Cortex of kidney (tissue), 1 donor: Measurements from ENCODE around the gene DPH7.
"Not testable (repeated sequence)": the region's sequence is repeated elsewhere in the genome, so short reads cannot be mapped to it uniquely, and the experiment has no call there.

ENCODE experiments used
- DNase-seq: peaks from one replicate; lab custom pipeline; 2025; lab: John Stamatoyannopoulos, UW

The DPH7 gene

GRCh38 chr9:137518661-137519459 is 59.9 kb downstream of the DPH7 start:
- DNase-seq: not testable (repeated sequence)

- no peak for DNase-seq
Observed at GRCh38 chr9:137516144-137516917, 62.4 kb downstream of the DPH7 start.

- no peak for DNase-seq
Observed at GRCh38 chr9:137515338-137515724, 63.4 kb downstream of the DPH7 start.

GRCh38 chr9:137514691-137515337 is 63.9 kb downstream of the DPH7 start:
- DNase-seq: no peak

DNA sequence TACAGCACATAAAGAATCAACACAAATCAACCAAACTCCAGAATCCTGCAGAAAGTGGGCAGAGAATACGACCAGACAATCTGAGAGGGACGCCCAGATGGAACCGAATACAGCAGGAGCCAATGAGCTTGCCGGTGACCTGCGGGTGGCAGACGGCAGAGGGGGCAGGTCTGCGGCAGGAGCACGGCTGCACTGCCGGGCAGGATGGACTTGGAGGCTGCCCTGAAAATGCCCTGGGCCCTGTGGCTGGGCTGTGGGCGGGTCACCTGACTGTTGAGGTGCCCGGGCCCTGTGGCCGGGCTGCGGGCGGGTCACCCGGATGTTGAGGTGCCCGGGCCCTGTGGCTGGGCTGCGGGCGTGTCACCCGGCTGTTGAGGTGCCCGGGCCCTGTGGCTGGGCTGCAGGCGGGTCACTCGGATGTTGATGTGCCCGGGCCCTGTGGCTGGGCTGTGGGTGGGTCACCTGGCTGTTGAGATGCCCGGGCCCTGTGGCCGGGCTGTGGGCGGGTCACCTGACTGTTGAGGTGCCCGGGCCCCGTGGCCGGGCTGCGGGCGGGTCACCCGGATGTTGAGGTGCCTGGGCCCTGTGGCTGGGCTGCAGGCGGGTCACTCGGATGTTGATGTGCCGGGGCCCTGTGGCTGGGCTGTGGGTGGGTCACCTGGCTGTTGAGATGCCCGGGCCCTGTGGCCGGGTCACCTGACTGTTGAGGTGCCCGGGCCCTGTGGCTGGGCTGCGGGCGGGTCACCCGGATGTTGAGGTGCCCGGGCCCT is 64.7 kb downstream of the DPH7 start:
- DNase-seq: not testable (repeated sequence)

DNA sequence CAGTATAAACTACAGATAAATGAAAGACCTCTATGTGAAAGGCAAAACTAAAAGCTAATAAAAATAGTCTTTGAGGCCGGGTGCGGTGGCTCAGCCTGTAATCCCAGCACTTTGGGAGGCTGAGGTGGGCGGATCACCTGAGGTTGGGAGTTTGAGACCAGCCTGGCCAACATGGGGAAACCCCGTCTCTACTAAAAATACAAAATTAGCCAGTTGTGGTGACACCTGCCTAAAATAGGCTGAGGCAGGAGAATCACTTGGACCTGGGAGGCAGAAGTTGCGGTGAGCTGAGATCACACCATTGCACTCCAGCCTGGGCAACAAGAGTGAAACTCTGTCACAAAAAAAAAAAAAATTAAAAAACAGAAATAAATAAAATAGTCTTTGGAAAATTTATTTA is 65.6 kb downstream of the DPH7 start:
- DNase-seq: not testable (repeated sequence)

DNA sequence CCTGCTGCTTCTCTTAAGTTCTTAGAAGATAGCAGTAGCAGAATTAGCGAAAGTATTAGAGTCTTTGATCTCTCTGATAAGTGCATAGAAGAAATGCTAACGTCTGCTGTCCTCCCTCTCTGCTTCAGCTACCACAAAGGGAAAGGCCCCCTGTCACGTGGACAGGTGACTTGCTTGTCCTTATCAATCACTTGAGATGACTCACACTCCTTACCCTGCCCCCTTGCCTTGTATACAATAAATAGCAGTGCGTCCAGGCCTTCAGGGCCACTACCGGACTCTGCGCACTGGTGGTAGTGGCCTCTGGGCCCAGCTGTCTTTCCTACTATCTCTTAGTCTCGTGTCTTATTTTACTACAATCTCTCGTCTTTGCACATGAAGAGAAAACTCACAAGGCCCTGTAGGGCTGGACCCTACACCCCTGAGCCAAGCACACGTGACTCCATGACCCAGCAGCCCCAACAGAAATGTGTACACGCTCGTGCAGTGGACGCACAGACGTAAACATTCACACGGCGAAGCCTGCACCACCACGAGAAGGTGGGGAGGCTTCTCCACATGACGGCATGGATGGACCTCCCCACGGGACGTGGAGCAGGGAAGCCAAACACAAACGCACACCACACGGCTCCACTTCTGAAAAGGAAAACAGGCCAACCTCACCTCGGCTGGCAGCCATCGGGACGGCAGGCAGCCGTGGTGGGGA is 66.8 kb downstream of the DPH7 start:
- no peak for DNase-seq

DNA sequence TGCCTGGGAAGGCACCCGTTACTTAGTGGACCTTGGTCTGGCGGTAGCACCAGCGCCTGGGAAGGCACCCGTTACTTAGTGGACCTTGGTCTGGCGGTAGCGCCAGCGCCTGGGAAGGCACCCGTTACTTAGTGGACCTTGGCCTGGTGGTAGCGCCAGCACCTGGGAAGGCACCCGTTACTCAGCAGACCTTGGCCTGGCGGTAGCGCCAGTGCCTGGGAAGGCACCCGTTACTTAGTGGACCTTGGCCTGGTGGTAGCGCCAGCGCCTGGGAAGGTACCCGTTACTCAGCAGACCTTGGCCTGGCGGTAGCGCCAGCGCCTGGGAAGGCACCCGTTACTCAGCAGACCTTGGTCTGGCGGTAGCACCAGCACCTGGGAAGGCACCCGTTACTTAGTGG is 67.6 kb downstream of the DPH7 start:
- DNase-seq: not testable (repeated sequence)

DNA sequence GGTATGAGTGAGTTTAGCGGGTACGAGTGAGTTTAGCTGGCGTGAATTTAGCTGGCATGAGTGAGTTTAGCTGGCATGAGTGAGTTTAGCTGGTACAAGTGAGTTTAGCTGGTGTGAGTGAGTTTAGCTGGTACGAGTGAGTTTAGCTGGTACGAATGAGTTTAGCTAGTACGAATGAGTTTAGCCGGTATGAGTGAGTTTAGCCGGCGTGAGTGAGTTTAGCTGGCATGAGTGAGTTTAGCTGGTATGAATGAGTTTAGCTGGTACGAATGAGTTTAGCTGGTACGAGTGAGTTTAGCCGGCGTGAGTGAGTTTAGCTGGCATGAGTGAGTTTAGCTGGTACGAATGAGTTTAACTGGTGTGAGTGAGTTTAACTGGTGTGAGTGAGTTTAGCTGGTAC is 69.5 kb downstream of the DPH7 start:
- DNase-seq: no peak

DNA sequence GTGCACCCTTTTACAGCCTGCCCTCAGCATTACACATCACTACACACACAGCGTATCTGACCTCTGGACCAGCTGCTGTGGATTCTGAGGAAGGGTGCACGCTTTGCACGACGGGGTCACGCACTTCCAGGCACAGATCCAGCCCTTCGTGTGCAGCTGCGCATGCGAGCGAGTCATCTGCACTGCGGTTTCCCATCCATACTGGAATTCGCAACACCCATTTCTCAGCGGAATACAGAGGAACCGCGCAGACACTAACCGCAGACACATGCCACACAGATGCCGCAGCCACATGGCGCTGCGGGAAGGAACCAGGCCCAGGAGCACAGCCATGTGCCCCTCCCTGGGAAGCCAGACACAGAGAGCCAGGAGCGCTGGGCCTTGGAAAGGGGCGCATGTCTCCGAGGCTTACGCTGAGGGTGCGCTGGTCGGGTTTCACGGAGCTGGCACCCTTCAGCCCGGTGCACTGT is 72.0 kb downstream of the DPH7 start:
- no peak for DNase-seq

DNA sequence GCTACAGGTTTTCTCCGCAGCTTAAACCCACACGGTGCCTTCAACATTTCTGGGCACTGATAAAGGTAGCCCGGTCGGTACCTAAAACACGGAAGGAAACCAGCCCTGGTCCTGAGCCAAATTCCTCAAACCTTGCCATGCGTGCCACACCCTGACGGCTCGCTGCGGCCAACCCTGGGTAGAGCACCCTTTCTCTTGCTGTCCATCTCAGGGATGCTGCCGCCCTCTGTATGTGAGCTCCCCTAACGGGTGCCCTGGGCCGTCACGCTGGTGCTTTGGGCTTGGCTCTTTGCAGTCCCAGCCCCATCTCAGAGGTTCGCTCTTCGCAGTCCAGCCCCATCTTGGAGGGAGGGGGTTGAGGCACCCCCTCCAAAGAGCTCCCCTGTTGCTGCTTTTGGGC is 72.5 kb downstream of the DPH7 start:
- no peak for DNase-seq

DNA sequence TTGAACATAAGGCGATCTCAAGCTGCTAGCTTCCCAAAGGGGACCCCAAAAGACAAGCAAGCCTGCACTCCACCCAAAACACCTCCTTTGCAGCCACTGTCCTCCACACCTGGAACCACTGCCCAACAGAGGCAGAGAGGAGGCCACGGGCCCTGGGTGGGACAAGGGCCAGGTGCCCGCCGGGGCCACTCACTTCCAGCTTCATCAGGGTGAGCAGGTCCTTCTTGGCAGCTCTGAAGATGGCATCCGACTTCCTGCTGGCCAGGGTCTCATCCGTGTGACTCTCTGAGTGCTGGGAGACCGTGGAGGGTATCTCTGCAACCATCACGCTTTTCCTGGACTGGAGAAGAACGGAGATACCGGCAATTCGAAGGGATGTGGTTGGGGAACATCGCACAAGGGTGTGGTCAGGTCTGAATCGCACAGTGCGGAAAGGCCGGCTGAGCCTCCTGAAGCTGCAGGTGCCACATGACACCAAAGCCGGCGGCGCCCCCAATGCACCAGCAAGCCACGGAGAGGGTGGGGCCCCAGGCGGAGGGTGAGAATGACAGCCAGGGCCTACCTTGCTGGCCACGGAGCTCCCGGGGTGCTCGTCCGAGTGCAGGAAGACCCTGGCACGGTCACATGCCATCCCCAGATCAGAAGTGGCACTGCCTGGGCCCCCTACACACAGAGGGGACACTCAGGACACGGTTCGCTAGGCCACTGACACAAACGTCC is 73.1 kb downstream of the DPH7 start:
- DNase-seq: no peak
